HepG2 (cell line): ENCODE results near the gene SF3A2. TPM values are rescaled to one million over a fixed set of nuclear protein-coding genes. Genes with fewer than 3 reads are reported as not detected.

ENCODE experiments used
- FOXA1 ChIP-seq, 2 experiments: fragments of 450-650 bp in 1 of 2; sonication (generic) in 1 of 2; formaldehyde crosslinking in 1 of 2; IDR thresholded peaks; 2 replicates each; pipeline versions ENCODE4 v1.4.0 to v1.6.1; 2016 to 2020; ENCODE audit warnings: missing genetic modification reagents in 1 of 2
- HHEX ChIP-seq: IDR thresholded peaks from 2 replicates; pipeline ENCODE4 v1.6.1; 2016; ENCODE audit warnings: control low read depth
- HNF4A ChIP-seq: sonication (generic); formaldehyde crosslinking; IDR thresholded peaks from 2 replicates; pipeline ENCODE4 v1.4.0; 2020; ENCODE audit warnings: missing genetic modification reagents
- KLF9 ChIP-seq: IDR thresholded peaks from 2 replicates; pipeline ENCODE4 v1.6.1; 2016; ENCODE audit warnings: low read depth
- PAXIP1 ChIP-seq: sonication (generic); formaldehyde crosslinking; conservative IDR thresholded peaks from 2 replicates; pipeline ENCODE4 v1.4.0; 2020; ENCODE audit warnings: mild to moderate bottlenecking, missing genetic modification reagents, moderate library complexity
- PHF8 ChIP-seq: sonication (generic); formaldehyde crosslinking; IDR thresholded peaks from 2 replicates; pipeline ENCODE4 v1.5.0; 2020; ENCODE audit warnings: missing genetic modification reagents
- RNF2 ChIP-seq: fragments of 450-650 bp; conservative IDR thresholded peaks from 2 replicates; pipeline ENCODE4 v1.6.1; 2016; ENCODE audit warnings: low read depth
- SOX6 ChIP-seq, 2 experiments: fragments of 450-650 bp in 1 of 2; sonication (generic) in 1 of 2; formaldehyde crosslinking in 1 of 2; IDR thresholded peaks; 2 replicates each; pipeline versions ENCODE4 v1.4.0 to v1.6.1; 2017 to 2020; ENCODE audit warnings: antibody characterized with exemption in 1 of 2, mild to moderate bottlenecking in 1 of 2, missing genetic modification reagents in 1 of 2
- STAG1 ChIP-seq: sonication (generic); formaldehyde crosslinking; IDR thresholded peaks from 2 replicates; pipeline ENCODE4 v1.4.0; 2020; ENCODE audit warnings: missing genetic modification reagents
- TAF15 ChIP-seq: fragments of 200-400 bp; formaldehyde crosslinking; IDR thresholded peaks from one replicate; pipeline ENCODE4 v1.6.1; 2018; ENCODE audit warnings: mild to moderate bottlenecking, low read depth, low read length; ENCODE audit not compliant: poor library complexity, severe bottlenecking
- TARDBP ChIP-seq: sonication (generic); formaldehyde crosslinking; IDR thresholded peaks from 2 replicates; pipeline ENCODE4 v1.8.0; 2022; ENCODE audit warnings: mild to moderate bottlenecking, missing genetic modification reagents
- TOPORS ChIP-seq: sonication (generic); formaldehyde crosslinking; IDR thresholded peaks from 2 replicates; pipeline ENCODE4 v1.8.0; 2023; ENCODE audit warnings: mild to moderate bottlenecking, missing genetic modification reagents
- ZFP82 ChIP-seq: sonication (generic); formaldehyde crosslinking; IDR thresholded peaks from 2 replicates; pipeline ENCODE4 v1.5.1; 2020; ENCODE audit warnings: mild to moderate bottlenecking, missing genetic modification reagents, borderline replicate concordance
- ZNF18 ChIP-seq: sonication (generic); formaldehyde crosslinking; IDR thresholded peaks from 2 replicates; pipeline ENCODE4 v1.8.0; 2022; ENCODE audit warnings: mild to moderate bottlenecking, missing genetic modification reagents; ENCODE audit not compliant: insufficient replicate concordance
- ZNF234 ChIP-seq: sonication (generic); formaldehyde crosslinking; conservative IDR thresholded peaks from 2 replicates; pipeline ENCODE4 v1.5.1; 2020; ENCODE audit warnings: mild to moderate bottlenecking, missing genetic modification reagents
- ZNF253 ChIP-seq: sonication (generic); formaldehyde crosslinking; IDR thresholded peaks from 2 replicates; pipeline ENCODE4 v1.8.0; 2022; ENCODE audit warnings: mild to moderate bottlenecking, missing genetic modification reagents, borderline replicate concordance
- ZNF256 ChIP-seq: sonication (generic); formaldehyde crosslinking; conservative IDR thresholded peaks from 2 replicates; pipeline ENCODE4 v1.4.0; 2020; ENCODE audit warnings: missing genetic modification reagents
- ZNF280B ChIP-seq: sonication (generic); formaldehyde crosslinking; IDR thresholded peaks from 2 replicates; pipeline ENCODE4 v1.5.0; 2020; ENCODE audit warnings: missing genetic modification reagents, mild to moderate bottlenecking, borderline replicate concordance
- ZNF317 ChIP-seq: sonication (generic); formaldehyde crosslinking; IDR thresholded peaks from 2 replicates; pipeline ENCODE4 v1.5.0; 2020; ENCODE audit warnings: mild to moderate bottlenecking, missing genetic modification reagents
- ZNF747 ChIP-seq: sonication (generic); formaldehyde crosslinking; IDR thresholded peaks from 2 replicates; pipeline ENCODE4 v1.8.1; 2023; ENCODE audit warnings: missing genetic modification reagents, mild to moderate bottlenecking, borderline replicate concordance
- ZNF841 ChIP-seq: sonication (generic); formaldehyde crosslinking; IDR thresholded peaks from 2 replicates; pipeline ENCODE4 v1.8.1; 2023; ENCODE audit warnings: missing genetic modification reagents, borderline replicate concordance
- ZNF878 ChIP-seq: sonication (generic); formaldehyde crosslinking; IDR thresholded peaks from 2 replicates; pipeline ENCODE4 v1.8.1; 2023; ENCODE audit warnings: mild to moderate bottlenecking, missing genetic modification reagents, moderate library complexity
- ZSCAN20 ChIP-seq: sonication (generic); formaldehyde crosslinking; IDR thresholded peaks from 2 replicates; pipeline ENCODE4 v1.4.0; 2020; ENCODE audit warnings: missing genetic modification reagents, mild to moderate bottlenecking, borderline replicate concordance
- polyA plus RNA-seq, 8 experiments: library from polyadenylated mRNA; depleted of rRNA in 3 of 8; stranded (reverse) in 7 of 8; unstranded in 1 of 8; fragments of >200 nt; fragmentation: Illumina TruSeq in 4 of 8; extraction: Trizol in 4 of 8; gene quantifications; 2 replicates each; pipeline versions ENCODE4 v1.2.1 to v1.2.3, GENCODE V29; 2011 to 2016; ENCODE audit warnings: low read depth in 4 of 8, missing spikeins in 1 of 8, mixed read lengths in 1 of 8; ENCODE audit not compliant: insufficient read depth in 1 of 8
- total RNA-seq, 5 experiments: library from RNA; depleted of rRNA; stranded (reverse); fragments of >200 nt; fragmentation: Illumina TruSeq; extraction: Trizol; gene quantifications; 2 replicates each; pipeline ENCODE4 v1.2.3, GENCODE V29; 2016; ENCODE audit warnings: low read depth in 1 of 5
- TF ChIP-seq, protein P1 (sequence below): sonication (generic); formaldehyde crosslinking; IDR thresholded peaks from 2 replicates; pipeline ENCODE4 v1.4.0; 2020; ENCODE audit warnings: mild to moderate bottlenecking, low read depth, missing genetic modification reagents

Gene SF3A2
- total and polyA plus RNA-seq, 2 of the 13 experiments (the other 11 are each of a cell fraction or from before 2014, with no cell fraction given): 8.6 to 8.8 TPM

DNA sequence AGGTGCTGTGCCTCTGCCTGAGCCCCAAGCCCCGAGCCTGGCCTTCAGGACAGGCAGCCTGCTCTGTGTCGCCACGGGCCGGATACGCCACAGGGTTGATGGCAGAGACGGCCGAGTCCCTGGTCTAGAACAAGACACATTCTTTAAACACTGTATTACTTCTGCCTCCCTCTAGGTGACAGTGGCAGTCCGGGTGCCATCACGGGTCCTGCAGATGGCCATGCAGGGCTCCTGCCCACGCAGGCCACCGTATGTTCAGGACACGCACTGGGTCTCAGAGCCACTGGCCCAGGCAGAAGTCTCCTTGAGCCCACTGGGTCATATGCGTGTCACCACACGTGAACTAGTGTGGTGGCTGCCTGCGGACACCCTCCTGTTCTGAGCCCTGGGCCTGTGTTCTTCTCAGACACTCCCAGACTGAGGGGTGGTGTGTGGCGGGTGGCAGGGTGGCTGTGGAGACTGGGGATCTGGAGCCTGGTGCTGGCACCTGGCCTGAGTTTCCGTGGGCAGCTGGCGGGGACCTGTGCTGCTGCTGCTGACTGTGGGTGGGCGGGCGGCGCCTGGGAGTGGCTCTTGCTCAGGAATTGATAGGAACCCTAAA is 4.9 kb upstream of the SF3A2 start (continued):
- TF ChIP-seq ZNF18 (CRISPR knock-in tag) (no peak), SOX6 (IDR thresholded peaks at IDR 0.05) (no peak), SOX6 (CRISPR knock-in tag; IDR thresholded peaks at IDR 0.05) (no peak), TOPORS (no peak), ZNF317 (CRISPR knock-in tag) (no peak), PAXIP1 (CRISPR knock-in tag) (no peak), ZNF747 (CRISPR knock-in tag) (no peak), ZNF280B (CRISPR knock-in tag) (no peak), ZSCAN20 (CRISPR knock-in tag) (no peak), ZNF256 (CRISPR knock-in tag) (no peak), FOXA1 (IDR thresholded peaks at IDR 0.05) (no peak), FOXA1 (CRISPR knock-in tag; IDR thresholded peaks at IDR 0.05) (no peak), TAF15 (no peak), TARDBP (CRISPR knock-in tag) (no peak), HNF4A (no peak), STAG1 (CRISPR knock-in tag) (peak; percentile 16; the same call in 1 of the 2 replicates), ZNF841 (CRISPR knock-in tag) (no peak), ZNF878 (CRISPR knock-in tag) (no peak), RNF2 (no peak), KLF9 (CRISPR knock-in tag) (no peak), PHF8 (no peak), ZNF253 (no peak), ZNF234 (CRISPR knock-in tag) (no peak), HHEX (CRISPR knock-in tag) (no peak), ZFP82 (no peak)
- TF ChIP-seq, protein P1, sequence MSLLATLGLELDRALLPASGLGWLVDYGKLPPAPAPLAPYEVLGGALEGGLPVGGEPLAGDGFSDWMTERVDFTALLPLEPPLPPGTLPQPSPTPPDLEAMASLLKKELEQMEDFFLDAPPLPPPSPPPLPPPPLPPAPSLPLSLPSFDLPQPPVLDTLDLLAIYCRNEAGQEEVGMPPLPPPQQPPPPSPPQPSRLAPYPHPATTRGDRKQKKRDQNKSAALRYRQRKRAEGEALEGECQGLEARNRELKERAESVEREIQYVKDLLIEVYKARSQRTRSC (CRISPR knock-in tag): no peak
